ENCODE data around the gene CCDC136.

CCDC136 gene

DNA sequence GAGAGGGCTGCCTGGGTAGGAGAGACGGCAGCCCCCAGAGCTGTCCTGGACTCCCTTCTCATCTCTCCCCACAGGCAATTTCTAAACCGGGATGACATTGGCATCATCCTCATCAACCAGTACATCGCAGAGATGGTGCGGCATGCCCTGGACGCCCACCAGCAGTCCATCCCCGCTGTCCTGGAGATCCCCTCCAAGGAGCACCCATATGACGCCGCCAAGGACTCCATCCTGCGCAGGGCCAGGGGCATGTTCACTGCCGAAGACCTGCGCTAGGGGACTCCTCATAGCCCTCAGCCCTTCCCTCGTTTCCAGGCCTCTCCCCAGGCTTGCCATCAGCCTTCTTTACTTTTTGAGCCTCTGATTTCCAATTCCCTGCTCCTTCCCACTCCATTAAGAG, 73.5 kb downstream of the CCDC136 start:
- H3K4me1 Mint-ChIP-seq: peaks cover 73% of the 10 kb centered on the region
- no peaks in the 10 kb centered on the region for H3K9me3 Mint-ChIP-seq
- DNase-seq: no peak
- TF ChIP-seq, protein P1, sequence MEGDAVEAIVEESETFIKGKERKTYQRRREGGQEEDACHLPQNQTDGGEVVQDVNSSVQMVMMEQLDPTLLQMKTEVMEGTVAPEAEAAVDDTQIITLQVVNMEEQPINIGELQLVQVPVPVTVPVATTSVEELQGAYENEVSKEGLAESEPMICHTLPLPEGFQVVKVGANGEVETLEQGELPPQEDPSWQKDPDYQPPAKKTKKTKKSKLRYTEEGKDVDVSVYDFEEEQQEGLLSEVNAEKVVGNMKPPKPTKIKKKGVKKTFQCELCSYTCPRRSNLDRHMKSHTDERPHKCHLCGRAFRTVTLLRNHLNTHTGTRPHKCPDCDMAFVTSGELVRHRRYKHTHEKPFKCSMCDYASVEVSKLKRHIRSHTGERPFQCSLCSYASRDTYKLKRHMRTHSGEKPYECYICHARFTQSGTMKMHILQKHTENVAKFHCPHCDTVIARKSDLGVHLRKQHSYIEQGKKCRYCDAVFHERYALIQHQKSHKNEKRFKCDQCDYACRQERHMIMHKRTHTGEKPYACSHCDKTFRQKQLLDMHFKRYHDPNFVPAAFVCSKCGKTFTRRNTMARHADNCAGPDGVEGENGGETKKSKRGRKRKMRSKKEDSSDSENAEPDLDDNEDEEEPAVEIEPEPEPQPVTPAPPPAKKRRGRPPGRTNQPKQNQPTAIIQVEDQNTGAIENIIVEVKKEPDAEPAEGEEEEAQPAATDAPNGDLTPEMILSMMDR (IDR thresholded peaks at IDR 0.05): no peak
- H3K27me3 Mint-ChIP-seq (ENCODE audit: low read depth, poor library complexity): peaks cover 26% of the 10 kb centered on the region
- no peak overlapping the region for H3K27ac Mint-ChIP-seq
- H3K36me3 Mint-ChIP-seq (ENCODE audit: low read depth): peaks cover 15% of the 10 kb centered on the region
- peak overlapping the region; percentile 40 for H3K4me3 Mint-ChIP-seq

- TF ChIP-seq, protein P1 (IDR thresholded peaks at IDR 0.05): no peak
- Mint-ChIP-seq H3K36me3 (ENCODE audit: low read depth) (peaks cover 15% of the 10 kb centered on the region), H3K4me3 (no peak overlapping the region), H3K9me3 (no peaks in the 10 kb centered on the region), H3K27ac (no peak overlapping the region), H3K27me3 (ENCODE audit: low read depth, poor library complexity) (peaks cover 26% of the 10 kb centered on the region), H3K4me1 (peaks cover 71% of the 10 kb centered on the region)
- DNase-seq: no peak
These were observed 74.5 kb downstream of the CCDC136 start for GRCh38 chr7:128865996-128866877.

DNA sequence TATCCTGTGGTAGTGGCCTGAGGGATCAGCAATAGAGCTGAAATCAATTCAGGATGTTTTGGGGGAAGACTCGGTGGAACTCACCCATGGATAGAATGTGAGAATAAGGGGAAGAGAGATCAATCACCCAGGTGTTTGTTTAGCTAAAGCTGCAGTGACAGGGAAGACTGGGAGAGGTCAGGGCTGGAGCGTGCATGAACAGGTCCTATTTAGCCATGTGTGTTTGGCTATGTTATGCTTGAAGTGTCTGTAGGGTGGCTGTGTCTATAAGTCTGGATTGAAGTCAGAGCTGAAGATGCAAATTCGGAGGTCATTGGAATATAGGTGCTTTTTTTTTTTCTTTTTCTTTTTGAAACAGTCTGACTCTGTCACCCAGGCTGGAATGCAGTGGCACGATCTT, 75.5 kb downstream of the CCDC136 start:
- no peak overlapping the region for H3K27ac Mint-ChIP-seq

DNA sequence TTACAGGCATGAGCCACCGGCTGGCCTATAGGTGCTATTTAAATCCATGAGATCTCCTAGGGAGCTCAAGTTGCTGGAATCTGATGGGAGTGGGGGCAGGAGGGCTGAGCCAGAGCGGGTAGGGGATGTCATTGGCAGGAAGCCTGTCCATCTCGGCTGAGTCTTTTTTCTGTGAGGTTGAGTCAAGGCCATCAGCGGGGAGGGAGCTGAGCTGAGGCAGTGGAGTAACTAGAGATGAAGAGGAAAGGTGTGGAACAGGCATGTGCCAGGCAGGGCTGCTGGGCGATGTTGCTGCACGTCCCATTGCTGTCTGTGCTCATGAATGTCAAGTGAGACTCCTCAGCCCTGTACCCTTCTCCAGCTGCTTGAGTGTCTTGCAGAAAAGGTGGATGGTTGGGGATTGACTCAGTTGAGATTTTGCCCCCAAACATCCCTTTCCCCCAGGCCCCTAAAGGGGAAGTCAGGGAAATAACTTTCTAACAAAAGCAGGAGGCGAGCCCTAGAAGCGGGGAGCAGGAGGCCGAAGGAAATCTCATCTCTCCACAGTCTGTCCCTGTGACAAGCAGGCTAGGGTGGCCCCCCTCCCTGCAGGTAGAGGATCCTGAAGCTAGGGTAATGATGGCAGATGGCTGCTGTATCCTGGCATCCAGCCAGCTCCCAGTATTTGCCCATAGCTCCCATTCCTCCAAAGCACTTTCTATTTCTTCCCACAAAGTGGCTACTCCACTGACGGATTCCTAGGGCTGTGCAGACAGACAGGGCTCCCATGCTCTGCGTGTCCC, 76.3 kb downstream of the CCDC136 start:
- H3K36me3 Mint-ChIP-seq (ENCODE audit: low read depth): peaks cover 15% of the 10 kb centered on the region
- H3K27ac Mint-ChIP-seq: no peak overlapping the region
- no peak for DNase-seq
- peaks cover 70% of the 10 kb centered on the region for H3K4me1 Mint-ChIP-seq
- H3K27me3 Mint-ChIP-seq (ENCODE audit: low read depth, poor library complexity): peaks cover 22% of the 10 kb centered on the region
- peak overlapping the region; percentile 74 for H3K4me3 Mint-ChIP-seq
- TF ChIP-seq, protein P1 (IDR thresholded peaks at IDR 0.05): no peak
- H3K9me3 Mint-ChIP-seq: no peaks in the 10 kb centered on the region

More for the DNA sequence above, 75.5 kb downstream of the CCDC136 start:
- peaks cover 73% of the 10 kb centered on the region for H3K4me1 Mint-ChIP-seq
- H3K4me3 Mint-ChIP-seq: peak overlapping the region; percentile 9
- no peak for DNase-seq
- H3K36me3 Mint-ChIP-seq (ENCODE audit: low read depth): peaks cover 15% of the 10 kb centered on the region
- no peaks in the 10 kb centered on the region for H3K9me3 Mint-ChIP-seq
- H3K27me3 Mint-ChIP-seq (ENCODE audit: low read depth, poor library complexity): peaks cover 26% of the 10 kb centered on the region
- TF ChIP-seq, protein P1 (IDR thresholded peaks at IDR 0.05): no peak

DNA sequence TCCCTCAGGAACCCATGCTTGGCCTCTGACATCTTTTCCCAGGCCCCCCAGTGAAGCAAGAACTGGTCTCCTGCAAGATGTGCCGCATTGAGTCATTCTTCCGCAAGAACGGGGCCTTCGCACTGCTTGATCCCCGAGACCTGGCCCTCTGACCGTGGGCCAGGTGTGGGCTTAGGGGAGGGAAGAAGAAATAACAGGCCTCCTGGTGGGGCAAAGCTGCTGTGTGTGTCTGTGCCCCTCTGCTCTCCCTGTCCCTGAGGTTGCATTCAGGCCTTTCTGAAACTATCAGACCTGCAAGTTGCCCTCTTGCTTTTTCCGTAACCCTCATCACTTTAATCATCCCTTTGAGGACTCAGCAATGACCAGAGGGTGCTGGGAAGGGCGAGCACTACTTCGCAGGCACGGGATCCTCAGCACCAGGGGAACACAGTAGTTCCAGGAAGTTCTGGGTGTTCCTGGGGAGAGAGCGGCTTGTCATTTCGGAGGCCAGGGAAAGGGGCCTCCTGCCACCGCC, 76.9 kb downstream of the CCDC136 start:
- Mint-ChIP-seq H3K36me3 (ENCODE audit: low read depth) (peaks cover 15% of the 10 kb centered on the region), H3K9me3 (no peaks in the 10 kb centered on the region), H3K4me1 (peaks cover 74% of the 10 kb centered on the region), H3K27ac (no peak overlapping the region), H3K4me3 (peak overlapping the region; percentile 74), H3K27me3 (ENCODE audit: low read depth, poor library complexity) (peaks cover 22% of the 10 kb centered on the region)
- TF ChIP-seq, protein P1 (IDR thresholded peaks at IDR 0.05): no peak
- no peak for DNase-seq

Measured in nephron progenitor cell (in vitro differentiated cells).